Measurements from ENCODE around the gene GPR65. TPM values are rescaled to one million over a fixed set of nuclear protein-coding genes. Genes with fewer than 3 reads are reported as not detected.

The GPR65 gene
- total RNA-seq, 1 experiment from 2014 or later, result not detected

DNA sequence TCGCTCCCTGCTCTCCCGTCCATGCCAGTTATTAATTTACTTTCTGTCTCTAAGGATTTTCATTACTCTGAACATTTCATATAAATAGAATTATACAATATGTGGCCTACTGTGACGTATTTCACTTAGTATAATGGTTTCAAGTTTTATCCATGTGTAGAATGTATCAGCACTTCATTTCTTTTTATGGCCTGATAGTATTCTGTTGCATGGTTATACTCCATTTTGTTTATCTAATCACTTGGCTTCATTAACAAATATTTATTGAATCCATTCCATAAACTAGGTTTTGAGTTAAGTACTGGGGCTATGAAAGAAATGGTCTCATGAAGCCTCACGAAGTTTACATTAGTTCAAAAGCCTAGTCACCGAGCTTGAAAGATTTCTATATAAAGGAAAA, 7.6 kb downstream of the GPR65 start:
- Histone ChIP-seq H3F3A (ENCODE audit: insufficient read depth, low read depth) (no peaks in the 10 kb centered on the region), H3K4me2 (no peak overlapping the region), H3K36me3 (ENCODE audit: low read depth) (no peaks in the 10 kb centered on the region), H3K9me3 (ENCODE audit: insufficient read depth, low read depth) (no peaks in the 10 kb centered on the region), H3K4me1 (replicated peaks; ENCODE audit: insufficient read depth) (no peaks in the 10 kb centered on the region), H3K27me3 (ENCODE audit: insufficient read depth, low read depth) (0 out of 2 replicates have a peak, but pooled peaks cover 2% of the 10 kb centered on the region), H3K9me2 (ENCODE audit: insufficient read depth) (no peaks in the 10 kb centered on the region), H4K20me1 (ENCODE audit: insufficient read depth) (no peaks in the 10 kb centered on the region), H3K4me3 (no peak overlapping the region), H3K79me2 (ENCODE audit: low read depth) (no peaks in the 10 kb centered on the region), H3K27ac (no peak overlapping the region), H2AFZ (no peak overlapping the region)
- ChIA-PET CTCF (no interaction called here), POLR2A (ENCODE audit: unreplicated experiment) (no interaction called here)
- BruUV-seq (replicated peaks), result no TSS peak
- intact Hi-C loops (cut with micrococcal nuclease; ENCODE audit: unreplicated experiment), result no loop called here
- no peak for DNase-seq
- no peak for TF ChIP-seq EZH2 (IDR thresholded peaks at IDR 0.05; ENCODE audit: low read depth)
- no peak for TF ChIP-seq CTCF (conservative IDR thresholded peaks at IDR 0.05)

- H3K4me3 ChIP-seq, result no peak overlapping the region
- no peak for TF ChIP-seq EZH2 (IDR thresholded peaks at IDR 0.05; ENCODE audit: low read depth)
- peak; percentile 79 for TF ChIP-seq CTCF (conservative IDR thresholded peaks at IDR 0.05)
- no peaks in the 10 kb centered on the region for H3K79me2 ChIP-seq (ENCODE audit: low read depth)
- no peak overlapping the region for H2AFZ ChIP-seq
- ChIA-PET CTCF (no interaction called here), POLR2A (ENCODE audit: unreplicated experiment) (no interaction called here)
- H3F3A ChIP-seq (ENCODE audit: insufficient read depth, low read depth), result no peaks in the 10 kb centered on the region
- no peaks in the 10 kb centered on the region for H3K9me3 ChIP-seq (ENCODE audit: insufficient read depth, low read depth)
- H4K20me1 ChIP-seq (ENCODE audit: insufficient read depth), result no peaks in the 10 kb centered on the region
- intact Hi-C loops (cut with micrococcal nuclease; ENCODE audit: unreplicated experiment), result no loop called here
- 0 out of 2 replicates have a peak, but pooled peaks cover 2% of the 10 kb centered on the region for H3K27me3 ChIP-seq (ENCODE audit: insufficient read depth, low read depth)
- peak; percentile 9 to 35 for DNase-seq
- no peaks in the 10 kb centered on the region for H3K4me1 ChIP-seq (replicated peaks; ENCODE audit: insufficient read depth)
- H3K36me3 ChIP-seq (ENCODE audit: low read depth), result no peaks in the 10 kb centered on the region
- H3K9me2 ChIP-seq (ENCODE audit: insufficient read depth), result no peaks in the 10 kb centered on the region
- BruUV-seq (replicated peaks), result no TSS peak
- H3K27ac ChIP-seq, result no peak overlapping the region
- H3K4me2 ChIP-seq, result no peak overlapping the region
These were observed 8.9 kb downstream of the GPR65 start for GRCh38 chr14:88013750-88014349.

DNA sequence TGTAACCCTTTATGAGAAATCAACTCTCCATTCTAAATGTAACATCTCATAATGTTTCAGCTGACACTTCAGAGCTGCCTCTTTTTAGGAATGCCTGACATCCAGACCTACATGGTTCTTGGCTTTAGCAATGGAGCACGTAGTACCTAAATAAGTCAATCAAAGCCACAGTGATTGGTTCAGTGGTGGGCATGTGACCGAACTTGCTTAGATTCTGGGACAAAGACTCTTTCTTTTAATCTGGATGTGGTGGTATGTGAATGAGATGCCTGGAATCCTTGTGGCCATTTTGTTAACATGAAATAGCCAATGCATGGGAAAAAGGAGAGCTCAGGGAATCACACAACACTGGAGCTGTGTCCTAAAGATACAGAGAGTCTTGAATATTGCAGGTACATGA, 11.8 kb downstream of the GPR65 start:
- Histone ChIP-seq H3K4me3 (no peak overlapping the region), H2AFZ (no peak overlapping the region), H3K9me2 (ENCODE audit: insufficient read depth) (no peaks in the 10 kb centered on the region), H3K27me3 (ENCODE audit: insufficient read depth, low read depth) (no peaks in the 10 kb centered on the region), H3K4me1 (replicated peaks; ENCODE audit: insufficient read depth) (no peaks in the 10 kb centered on the region), H3K4me2 (no peak overlapping the region), H4K20me1 (ENCODE audit: insufficient read depth) (no peaks in the 10 kb centered on the region), H3K79me2 (ENCODE audit: low read depth) (no peaks in the 10 kb centered on the region), H3K9me3 (ENCODE audit: insufficient read depth, low read depth) (no peaks in the 10 kb centered on the region), H3K36me3 (ENCODE audit: low read depth) (no peaks in the 10 kb centered on the region), H3F3A (ENCODE audit: insufficient read depth, low read depth) (no peaks in the 10 kb centered on the region), H3K27ac (no peak overlapping the region)
- intact Hi-C loops (cut with micrococcal nuclease; ENCODE audit: unreplicated experiment), result no loop called here
- no peak for TF ChIP-seq EZH2 (IDR thresholded peaks at IDR 0.05; ENCODE audit: low read depth)
- no peak for TF ChIP-seq CTCF (conservative IDR thresholded peaks at IDR 0.05)
- POLR2A ChIA-PET (ENCODE audit: unreplicated experiment), result no interaction called here
- CTCF ChIA-PET, result no interaction called here
- BruUV-seq (replicated peaks), result no TSS peak
- DNase-seq, result no peak

Data from PC-9 (cell line).